Mucosa of descending colon (tissue), 3 donors: ENCODE measurements around the gene SMC6. TPM values are rescaled to one million over a fixed set of nuclear protein-coding genes. Genes with fewer than 3 reads are reported as not detected.

Source experiments
- ATAC-seq: fragments of 200-7000 bp; cut with Tn5 transposase; one replicate; pipeline ENCODE4 v1.9.1; 2020; ENCODE audit warnings: mild to moderate bottlenecking, moderate library complexity
- DNase-seq, 3 donors: peaks; one replicate each; pipeline ENCODE4 v3.0.0-alpha.2; 2020
- H3K36me3 ChIP-seq: fragments of 200-600 bp; one replicate; pipeline ENCODE4 v1.8.0; 2021; ENCODE audit warnings: low read depth, mild to moderate bottlenecking
- H3K4me1 ChIP-seq: fragments of 200-600 bp; one replicate; pipeline ENCODE4 v1.8.0; 2021; ENCODE audit warnings: low read depth, mild to moderate bottlenecking
- H3K4me3 ChIP-seq: fragments of 200-600 bp; one replicate; pipeline ENCODE4 v1.8.0; 2021; ENCODE audit warnings: mild to moderate bottlenecking
- H3K9me3 ChIP-seq: fragments of 200-600 bp; one replicate; pipeline ENCODE4 v1.8.0; 2021; ENCODE audit warnings: mild to moderate bottlenecking
- intact Hi-C, 2 donors: fragments of 100-400 bp; cut with DNase I in 1 of 2; cut with micrococcal nuclease in 1 of 2; formaldehyde crosslinking; loops; one replicate each; pipeline versions ENCODE4 v1.11.0 to v1.11.1; 2022; cut with DNase I, micrococcal nuclease
- total RNA-seq, 3 donors: library from RNA; stranded (reverse); fragmentation: NEBNext Ultra II Directional in 2 of 3; extraction: Animal tissue kit (Norgen Biotek cat#: 25700) in 2 of 3; gene quantifications; one replicate each; pipeline versions ENCODE4 v1.2.1 to v1.2.4, GENCODE V29; 2021 to 2023
- TF ChIP-seq, protein P1 (sequence below): fragments of 200-600 bp; IDR thresholded peaks from one replicate; pipeline ENCODE4 v1.8.0; 2022; ENCODE audit warnings: antibody characterized with exemption, mild to moderate bottlenecking
- donor health status: DM: no; HTN: no; CAD: no; lungs with moderate emphysema.
- donor health status: DM: no; HTN: no; CAD: no.
- donor health status: DM: no; HTN: yes; CAD: no.

Gene SMC6
- total RNA-seq, 3 donors from 2014 or later, result 18.1 to 24.8 (median 22.9) TPM

DNA sequence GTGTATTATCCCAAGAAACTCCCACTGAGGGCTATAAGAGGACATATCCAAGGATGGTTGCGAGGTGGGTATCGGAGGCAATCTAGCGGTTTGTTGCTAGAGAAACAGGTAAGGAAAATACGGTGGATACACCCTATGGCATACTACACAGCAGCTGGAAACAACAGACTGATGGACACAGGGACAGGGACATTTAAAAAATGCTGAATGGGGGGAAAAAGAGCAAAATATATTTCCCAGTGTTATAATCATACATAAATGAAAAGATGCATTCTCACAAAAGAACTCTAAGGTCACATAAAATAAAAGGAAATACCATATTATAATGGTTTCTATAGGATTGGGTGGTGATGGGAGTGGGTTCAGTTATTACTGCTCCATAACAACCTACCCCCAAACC lies 95.9 kb downstream of the SMC6 start:
- H3K4me1 ChIP-seq, result no peaks in the 10 kb centered on the region
- H3K36me3 ChIP-seq, result no peaks in the 10 kb centered on the region
- no peak for DNase-seq
- intact Hi-C loops, result no loop called here
- no peaks in the 10 kb centered on the region for H3K9me3 ChIP-seq
- H3K4me3 ChIP-seq, result no peak overlapping the region
- TF ChIP-seq, protein P1, sequence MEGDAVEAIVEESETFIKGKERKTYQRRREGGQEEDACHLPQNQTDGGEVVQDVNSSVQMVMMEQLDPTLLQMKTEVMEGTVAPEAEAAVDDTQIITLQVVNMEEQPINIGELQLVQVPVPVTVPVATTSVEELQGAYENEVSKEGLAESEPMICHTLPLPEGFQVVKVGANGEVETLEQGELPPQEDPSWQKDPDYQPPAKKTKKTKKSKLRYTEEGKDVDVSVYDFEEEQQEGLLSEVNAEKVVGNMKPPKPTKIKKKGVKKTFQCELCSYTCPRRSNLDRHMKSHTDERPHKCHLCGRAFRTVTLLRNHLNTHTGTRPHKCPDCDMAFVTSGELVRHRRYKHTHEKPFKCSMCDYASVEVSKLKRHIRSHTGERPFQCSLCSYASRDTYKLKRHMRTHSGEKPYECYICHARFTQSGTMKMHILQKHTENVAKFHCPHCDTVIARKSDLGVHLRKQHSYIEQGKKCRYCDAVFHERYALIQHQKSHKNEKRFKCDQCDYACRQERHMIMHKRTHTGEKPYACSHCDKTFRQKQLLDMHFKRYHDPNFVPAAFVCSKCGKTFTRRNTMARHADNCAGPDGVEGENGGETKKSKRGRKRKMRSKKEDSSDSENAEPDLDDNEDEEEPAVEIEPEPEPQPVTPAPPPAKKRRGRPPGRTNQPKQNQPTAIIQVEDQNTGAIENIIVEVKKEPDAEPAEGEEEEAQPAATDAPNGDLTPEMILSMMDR, result no peak
- no peak for ATAC-seq

DNA sequence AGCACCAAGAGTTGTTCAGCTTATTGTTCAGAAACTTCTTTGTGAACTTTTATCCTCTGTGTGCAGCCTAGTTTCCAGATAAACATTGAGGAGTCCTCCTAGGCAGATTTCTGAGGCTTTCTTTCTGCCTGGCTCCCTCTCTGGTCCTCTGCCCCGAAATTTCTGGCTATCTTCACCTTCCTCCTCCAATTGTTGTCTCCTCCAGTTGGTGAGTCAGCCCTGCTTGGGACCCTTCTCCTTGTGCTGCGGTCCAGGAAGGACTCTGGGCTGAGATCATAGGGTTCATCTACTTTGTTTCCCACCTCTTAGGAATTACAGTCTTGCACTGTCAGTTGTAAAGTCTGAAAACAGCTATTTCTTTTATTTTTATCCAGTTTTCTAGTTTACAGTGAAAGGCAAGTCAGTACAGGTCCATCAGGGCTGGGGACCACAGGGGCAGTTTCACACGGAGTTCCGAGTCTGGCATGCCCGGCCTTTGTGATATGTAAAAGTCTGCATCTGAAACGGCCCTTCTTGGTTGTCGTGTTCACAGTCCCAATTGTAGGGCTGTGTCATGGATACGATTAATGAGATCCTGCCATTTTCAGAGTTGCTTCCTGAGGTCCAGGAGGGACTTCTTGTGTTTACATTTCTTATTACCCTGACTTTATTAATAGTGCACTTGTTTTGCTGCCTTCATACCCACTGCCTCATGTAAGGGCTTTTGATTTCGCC lies 100.8 kb downstream of the SMC6 start:
- no peaks in the 10 kb centered on the region for H3K36me3 ChIP-seq
- ATAC-seq (no peak), DNase-seq (no peak)
- TF ChIP-seq, protein P1, result no peak
- H3K4me1 ChIP-seq, result peaks cover 3% of the 10 kb centered on the region
- H3K9me3 ChIP-seq, result no peaks in the 10 kb centered on the region
- H3K4me3 ChIP-seq, result no peak overlapping the region
- intact Hi-C loops, result no loop called here

DNA sequence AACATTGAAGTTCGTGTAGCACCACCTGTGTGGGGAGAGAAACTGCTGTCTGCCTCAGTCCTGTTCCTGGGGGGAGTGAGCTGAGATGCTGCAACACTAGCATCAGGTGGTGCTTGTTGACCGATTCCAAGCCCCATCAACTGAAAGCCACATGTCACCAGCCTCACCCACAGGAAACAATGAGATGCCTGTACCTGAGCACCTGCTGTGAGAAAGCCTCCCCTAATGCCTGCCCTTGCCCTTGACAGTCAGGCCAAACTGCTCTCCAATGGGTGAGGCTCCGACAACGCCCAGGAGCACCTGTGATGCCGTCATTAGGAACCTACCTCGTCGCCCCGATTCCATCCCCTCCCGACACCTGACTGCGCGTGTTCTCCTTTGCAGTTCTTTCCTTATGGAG lies 104.6 kb downstream of the SMC6 start:
- Histone ChIP-seq H3K4me3 (no peak overlapping the region), H3K4me1 (peaks cover 19% of the 10 kb centered on the region), H3K36me3 (no peaks in the 10 kb centered on the region), H3K9me3 (no peaks in the 10 kb centered on the region)
- TF ChIP-seq, protein P1, result no peak
- intact Hi-C loops, result no loop called here
- ATAC-seq, result peak; percentile 77
- DNase-seq, result peak; percentile 55 to 80 (median 70)

DNA sequence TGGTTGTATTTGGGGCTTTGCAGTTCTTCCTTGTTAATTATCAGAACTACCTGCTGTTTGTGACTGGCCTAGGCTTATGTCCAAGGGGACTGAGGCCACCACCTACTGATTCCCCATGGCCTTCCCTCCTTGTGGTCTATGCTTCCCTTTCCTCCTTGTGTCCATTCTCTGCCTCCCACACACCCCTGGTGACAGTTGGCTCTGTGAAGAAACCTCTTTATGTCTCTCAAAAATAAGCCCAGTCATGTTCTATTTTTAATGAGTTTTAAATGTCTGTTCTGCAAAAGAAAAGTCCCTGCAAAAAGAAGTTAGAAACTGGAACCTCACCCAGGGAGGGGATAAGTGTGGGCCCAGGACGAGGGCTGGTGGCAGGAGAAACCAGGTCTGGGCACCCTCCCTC lies 105.0 kb downstream of the SMC6 start:
- H3K4me1 ChIP-seq, result peaks cover 19% of the 10 kb centered on the region
- no peak for ATAC-seq
- no peak overlapping the region for H3K4me3 ChIP-seq
- H3K9me3 ChIP-seq, result no peaks in the 10 kb centered on the region
- no peaks in the 10 kb centered on the region for H3K36me3 ChIP-seq
- DNase-seq, result no peak
- intact Hi-C loops, result no loop called here
- TF ChIP-seq, protein P1, result no peak

DNA sequence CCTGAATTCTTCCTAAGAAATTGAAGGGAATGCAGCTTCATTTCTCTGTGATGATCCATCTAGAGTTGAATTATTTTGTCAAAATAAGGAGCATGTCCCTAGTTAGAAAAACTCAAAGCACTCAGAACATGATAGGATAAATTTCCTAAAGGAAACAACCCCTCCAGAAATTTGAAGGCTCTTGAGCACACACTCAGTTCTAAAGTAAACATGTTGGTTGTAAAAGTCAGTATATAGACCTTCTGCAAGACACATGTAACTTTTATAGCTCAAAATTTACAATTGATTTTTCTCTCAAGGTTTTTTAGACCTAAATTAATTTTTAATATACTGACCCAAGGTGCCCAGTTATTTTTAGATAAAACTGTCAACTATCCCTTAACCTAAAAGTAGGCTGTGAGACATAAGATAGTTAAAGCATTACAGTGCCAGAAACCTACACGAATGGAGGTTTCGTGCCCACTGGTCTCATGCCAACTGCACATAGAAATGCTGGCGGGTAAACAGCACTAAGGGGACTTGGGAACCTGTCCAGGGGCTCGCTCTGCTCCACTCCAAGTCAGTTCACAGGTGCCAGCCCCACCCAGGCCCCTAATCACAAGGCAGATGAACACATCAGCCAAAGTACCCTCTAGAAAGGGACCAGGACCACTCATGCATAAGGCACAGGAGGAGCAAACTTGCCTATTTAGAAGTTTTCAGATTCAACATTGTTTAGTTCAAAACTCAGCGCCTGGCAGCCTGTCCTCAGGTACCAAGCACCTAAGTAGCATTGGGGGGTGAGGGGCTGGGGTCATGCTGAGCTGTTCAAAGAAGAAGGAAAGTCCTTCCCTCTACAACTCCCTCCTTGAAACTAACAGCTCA lies 106.5 kb downstream of the SMC6 start:
- peak; percentile 61 to 69 (median 68) for DNase-seq
- Histone ChIP-seq H3K9me3 (no peaks in the 10 kb centered on the region), H3K4me3 (no peak overlapping the region), H3K4me1 (peaks cover 19% of the 10 kb centered on the region), H3K36me3 (no peaks in the 10 kb centered on the region)
- TF ChIP-seq, protein P1, result no peak
- ATAC-seq, result peak; percentile 47
- intact Hi-C loops, result no loop called here
